GM12873 (cell line): ENCODE data around the gene HOXD9.
A peak's percentile ranks its signal among the peaks of the same experiment; 100 is the strongest.

Source experiments
- CTCF ChIP-seq: IDR thresholded peaks from 2 replicates; pipeline ENCODE4 v1.5.1; 2012; ENCODE audit warnings: low read depth, mild to moderate bottlenecking, moderate library complexity, low read length, control low read depth; ENCODE audit not compliant: insufficient read depth; ENCODE audit errors: missing control alignments

HOXD9 gene

GRCh38 chr2:176079285-176079830, 43.2 kb upstream of the HOXD9 start:
- no peak for TF ChIP-seq CTCF

GRCh38 chr2:176079831-176080539, 42.5 kb upstream of the HOXD9 start:
- peak; percentile 43 for TF ChIP-seq CTCF

GRCh38 chr2:176080540-176081375, 41.8 kb upstream of the HOXD9 start:
- TF ChIP-seq CTCF: no peak

- TF ChIP-seq CTCF: no peak
Measured at GRCh38 chr2:176081376-176081836, 41.1 kb upstream of the HOXD9 start.

- no peak for TF ChIP-seq CTCF
Measured at GRCh38 chr2:176081837-176082524, 40.5 kb upstream of the HOXD9 start.

- TF ChIP-seq CTCF: no peak
Measured at GRCh38 chr2:176082525-176082823, 40.0 kb upstream of the HOXD9 start.
